ENCODE data around the gene KRT23.

DNA sequence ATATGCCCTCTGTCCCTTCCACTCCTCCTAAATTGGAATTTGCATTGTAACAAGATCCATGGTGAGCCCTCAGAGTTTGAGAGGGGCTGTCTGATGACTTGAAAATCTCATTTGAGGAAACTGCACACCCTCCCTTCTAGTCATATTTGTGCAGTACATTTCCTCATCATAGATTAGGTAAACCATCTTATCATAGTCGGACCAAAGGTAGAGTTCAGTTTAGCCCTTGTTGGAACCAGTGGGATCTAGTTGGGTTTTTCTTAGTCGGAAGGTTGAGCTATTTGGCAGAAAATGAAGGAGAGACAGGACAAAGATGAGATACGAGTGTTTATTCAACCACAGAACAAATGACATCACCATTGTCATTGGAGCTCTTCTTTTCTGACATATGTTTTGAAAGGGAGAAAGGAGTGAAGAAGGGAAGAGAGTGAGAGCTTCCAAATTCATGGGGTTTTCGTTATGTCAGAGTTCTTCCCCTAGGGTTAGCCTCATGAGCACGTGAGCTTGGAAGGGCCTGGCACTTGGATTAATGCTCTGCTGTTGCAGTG, 36.6 kb downstream of the KRT23 start:
- TF ChIP-seq CTCF (IDR thresholded peaks at IDR 0.05; ENCODE audit: low read depth, low read length, poor library complexity, severe bottlenecking) (no peak), EZH2phosphoT487 (IDR thresholded peaks at IDR 0.05; ENCODE audit: borderline replicate concordance, low read length) (no peak)

Measured in DOHH2 (cell line).